Stimulated activated naive CD4-positive, alpha-beta T cell treated with Interleukin-2 at 50 U/mL for 16 hours (primary cell): ENCODE measurements around the gene SLC18A3.

Experiments used
- DNase-seq: peaks from one replicate; lab custom pipeline; 2025; lab: John Stamatoyannopoulos, UW

The SLC18A3 gene

DNA sequence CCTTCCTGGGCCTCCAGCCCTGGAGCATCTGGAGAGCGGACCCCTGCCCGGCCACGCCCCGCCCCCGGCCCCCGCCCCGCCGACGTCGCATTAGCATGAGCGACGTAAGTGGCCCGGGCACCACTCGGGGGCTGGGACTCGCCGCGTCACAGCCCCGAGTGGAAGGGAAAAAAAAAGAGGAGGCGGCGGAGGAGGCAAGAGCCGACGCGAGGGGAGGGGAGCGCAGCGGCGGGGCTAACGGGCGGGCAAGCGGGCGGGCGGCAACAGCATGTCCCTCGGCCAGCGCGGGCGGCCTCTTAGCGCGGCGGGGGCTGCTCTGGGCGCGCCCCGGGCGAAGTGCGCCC, at the start of gene SLC18A3:
Gene SLC18A3, plus strand, starts transcription at position 197 of the 344 bp plus-strand sequence. CDS start 431 bp downstream, outside the sequence.
- DNase-seq = no peak

- DNase-seq = no peak
Measured at GRCh38 chr10:49560526-49560925, 49.6 kb upstream of the SLC18A3 start.

DNA sequence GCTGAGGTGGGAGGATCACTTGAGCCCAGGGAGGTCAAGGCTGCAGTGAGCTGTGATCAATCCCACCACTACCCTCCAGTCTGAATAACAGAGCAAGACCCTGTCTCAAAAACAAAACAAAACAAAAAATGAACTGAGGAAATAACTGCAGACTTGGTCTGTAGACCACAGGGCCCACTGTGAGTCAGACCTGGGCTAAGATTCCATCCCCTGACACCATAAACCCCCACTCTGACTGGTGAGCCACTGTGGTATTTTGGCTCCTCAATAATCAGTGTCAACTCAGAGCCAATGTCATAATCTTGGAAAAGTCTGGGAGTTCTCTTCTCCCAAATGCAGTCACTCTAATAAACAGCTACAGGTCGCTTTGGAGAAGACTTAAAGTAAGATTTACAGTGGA, 47.2 kb upstream of the SLC18A3 start:
- DNase-seq = no peak

DNA sequence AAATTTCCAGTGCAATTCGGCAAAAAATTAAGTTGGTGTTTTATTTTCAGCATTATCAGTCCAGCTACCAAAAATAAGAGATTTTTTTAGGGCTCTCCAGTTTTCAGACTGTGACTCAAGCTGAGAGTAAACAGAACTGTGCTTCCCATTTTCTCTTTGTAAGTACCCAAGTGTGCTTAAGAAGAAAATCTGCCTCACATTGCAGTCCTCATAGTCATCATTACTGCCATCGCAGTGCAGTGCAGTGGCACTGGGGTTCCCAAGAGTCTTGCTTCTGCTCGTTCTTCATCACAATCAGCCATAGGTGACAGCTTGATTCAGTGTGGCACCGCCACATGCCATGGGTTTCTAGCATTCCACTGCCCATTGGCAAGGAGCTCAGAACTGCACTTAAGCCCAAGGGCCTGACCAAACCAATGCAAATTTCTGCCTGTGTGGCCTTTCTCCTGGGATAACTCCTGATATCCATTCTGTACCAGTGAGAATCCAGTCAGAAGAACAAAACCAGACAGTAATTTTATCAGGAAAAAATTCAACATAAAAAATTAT, 45.6 kb upstream of the SLC18A3 start:
- DNase-seq = no peak

- no peak for DNase-seq
Measured at GRCh38 chr10:49567810-49568209, 42.3 kb upstream of the SLC18A3 start.

DNA sequence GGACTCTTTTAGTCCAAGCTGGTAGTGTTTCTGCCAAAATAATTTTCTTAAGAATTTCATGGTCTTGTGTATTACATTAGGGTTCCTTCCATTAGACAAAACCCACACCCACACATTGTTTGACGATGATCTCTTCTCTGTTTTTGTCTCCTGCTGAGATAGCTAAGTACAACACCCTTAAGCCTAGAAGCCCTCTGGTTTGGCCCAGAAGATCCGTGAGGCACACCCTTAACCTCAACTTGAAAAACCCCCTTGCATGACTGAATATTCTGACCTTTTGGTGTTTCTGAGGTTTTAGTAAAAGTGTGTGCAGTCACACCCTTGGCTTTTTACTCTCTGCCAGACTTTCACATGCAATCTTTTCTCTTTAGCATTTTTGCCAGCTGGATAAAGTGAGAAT, 41.9 kb upstream of the SLC18A3 start:
- no peak for DNase-seq

DNA sequence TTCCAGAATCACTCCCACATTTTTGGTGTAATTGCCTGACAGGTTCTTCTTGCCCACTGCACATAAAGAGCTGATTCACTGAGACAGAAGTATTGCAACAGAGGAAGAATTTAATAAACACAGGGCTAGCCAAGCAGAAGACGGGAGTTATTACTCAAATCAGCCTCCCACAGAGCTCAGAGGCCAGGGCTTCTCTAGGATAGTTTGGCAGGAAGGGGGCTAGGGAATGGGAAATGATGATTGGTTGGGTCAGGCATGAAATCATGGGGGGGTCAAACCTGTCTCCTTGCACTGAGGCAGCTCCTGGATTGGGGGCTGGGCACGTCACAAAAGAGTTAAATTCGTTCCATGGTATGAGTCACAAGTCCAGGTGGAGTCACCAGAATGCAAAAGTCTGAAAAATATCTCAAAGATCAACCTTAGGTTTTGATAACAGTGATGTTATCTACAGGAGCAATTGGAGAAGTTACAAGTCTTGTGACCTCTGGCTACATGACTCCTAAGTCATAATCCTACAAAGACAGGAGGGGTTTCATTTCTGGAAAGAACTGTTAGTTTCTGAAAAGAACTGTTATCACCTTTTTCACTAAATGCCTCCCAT, 41.0 kb upstream of the SLC18A3 start:
- no peak for DNase-seq

GRCh38 chr10:49571388-49571787, 38.7 kb upstream of the SLC18A3 start:
- DNase-seq = no peak

- DNase-seq = no peak
Measured at GRCh38 chr10:49572594-49573114, 37.5 kb upstream of the SLC18A3 start.

GRCh38 chr10:49575489-49576072, 34.5 kb upstream of the SLC18A3 start:
- no peak for DNase-seq

- DNase-seq = no peak
Measured at GRCh38 chr10:49577182-49577925, 32.8 kb upstream of the SLC18A3 start.

DNA sequence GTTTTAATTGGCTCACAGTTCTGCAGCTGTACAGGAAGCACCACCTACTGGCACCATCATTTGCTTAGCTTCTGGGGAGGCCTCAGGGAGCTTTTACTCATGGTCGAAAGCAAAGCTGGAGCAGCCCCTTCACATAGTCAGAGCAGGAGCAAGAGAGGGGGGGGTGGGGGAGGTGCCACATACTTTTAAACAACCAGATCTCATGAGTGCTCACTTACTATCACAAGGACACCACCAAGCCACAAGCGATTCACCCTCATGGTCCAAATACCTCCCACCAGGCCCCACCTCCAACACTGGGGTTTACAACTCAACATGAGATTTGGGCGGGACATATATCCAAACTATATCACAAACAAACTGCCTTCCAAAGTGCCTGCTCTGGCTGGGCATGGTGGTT, 31.7 kb upstream of the SLC18A3 start:
- DNase-seq = no peak

DNA sequence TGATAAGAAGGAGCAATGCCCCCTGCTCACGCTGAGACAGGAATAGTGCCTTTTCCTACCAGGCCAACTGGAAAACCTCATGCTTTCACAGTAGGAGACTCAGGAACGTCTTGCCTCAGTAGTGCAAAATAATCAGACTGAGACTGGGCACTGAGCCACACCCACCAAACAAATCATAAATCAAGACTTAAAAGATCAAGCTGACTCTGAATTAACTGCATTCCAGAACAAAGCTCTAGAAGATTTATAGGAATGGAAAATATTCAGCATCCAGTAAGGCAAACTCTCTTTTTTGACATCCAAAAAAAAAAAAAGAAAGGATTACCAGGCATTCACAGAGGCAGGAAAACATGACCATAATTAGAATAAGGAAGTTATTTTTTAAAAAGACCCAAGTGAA, 30.5 kb upstream of the SLC18A3 start:
- no peak for DNase-seq

DNA sequence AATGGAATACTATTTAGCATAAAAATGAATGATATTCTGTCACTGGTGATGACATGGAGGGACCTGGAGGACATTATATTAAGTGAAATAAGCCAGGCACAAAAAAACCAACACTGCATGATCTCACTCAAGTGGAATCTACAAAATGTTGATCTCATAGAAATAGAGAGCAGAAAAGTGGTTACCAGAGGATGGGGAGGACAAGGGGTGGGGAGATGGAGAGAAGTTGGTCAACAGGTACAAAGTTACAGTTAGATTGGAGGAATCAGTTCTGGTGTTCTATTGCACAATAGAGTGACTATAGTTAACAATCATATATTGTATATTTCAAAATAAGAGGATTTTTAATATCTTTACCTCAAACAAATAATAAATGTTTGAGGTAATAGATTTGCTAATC, 24.7 kb upstream of the SLC18A3 start:
- no peak for DNase-seq

DNA sequence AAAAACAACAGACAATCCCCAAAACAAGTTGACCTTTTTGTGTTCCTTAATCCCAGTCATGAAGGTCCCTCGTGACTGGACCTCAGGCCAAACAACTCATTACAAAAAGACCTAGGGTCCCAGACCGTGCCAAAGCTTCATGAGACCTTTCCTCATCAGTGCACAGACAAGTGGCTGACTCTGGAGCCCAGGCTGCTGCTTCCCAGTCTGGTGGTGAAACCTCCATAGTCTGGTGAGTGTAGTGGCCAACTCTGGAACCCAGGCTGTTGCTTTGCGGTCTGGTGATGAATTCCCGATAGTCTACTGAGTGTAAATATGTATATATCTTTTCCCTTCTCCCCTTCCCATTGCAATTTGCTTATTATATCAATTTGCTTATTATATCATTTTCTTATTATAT, 22.1 kb upstream of the SLC18A3 start:
- DNase-seq = no peak

GRCh38 chr10:49592726-49593563, 17.2 kb upstream of the SLC18A3 start:
- DNase-seq = peak; percentile 23

GRCh38 chr10:49593564-49593875, 16.6 kb upstream of the SLC18A3 start:
- no peak for DNase-seq

GRCh38 chr10:49593998-49594397, 16.1 kb upstream of the SLC18A3 start:
- no peak for DNase-seq

GRCh38 chr10:49594594-49594993, 15.5 kb upstream of the SLC18A3 start:
- DNase-seq = no peak

DNA sequence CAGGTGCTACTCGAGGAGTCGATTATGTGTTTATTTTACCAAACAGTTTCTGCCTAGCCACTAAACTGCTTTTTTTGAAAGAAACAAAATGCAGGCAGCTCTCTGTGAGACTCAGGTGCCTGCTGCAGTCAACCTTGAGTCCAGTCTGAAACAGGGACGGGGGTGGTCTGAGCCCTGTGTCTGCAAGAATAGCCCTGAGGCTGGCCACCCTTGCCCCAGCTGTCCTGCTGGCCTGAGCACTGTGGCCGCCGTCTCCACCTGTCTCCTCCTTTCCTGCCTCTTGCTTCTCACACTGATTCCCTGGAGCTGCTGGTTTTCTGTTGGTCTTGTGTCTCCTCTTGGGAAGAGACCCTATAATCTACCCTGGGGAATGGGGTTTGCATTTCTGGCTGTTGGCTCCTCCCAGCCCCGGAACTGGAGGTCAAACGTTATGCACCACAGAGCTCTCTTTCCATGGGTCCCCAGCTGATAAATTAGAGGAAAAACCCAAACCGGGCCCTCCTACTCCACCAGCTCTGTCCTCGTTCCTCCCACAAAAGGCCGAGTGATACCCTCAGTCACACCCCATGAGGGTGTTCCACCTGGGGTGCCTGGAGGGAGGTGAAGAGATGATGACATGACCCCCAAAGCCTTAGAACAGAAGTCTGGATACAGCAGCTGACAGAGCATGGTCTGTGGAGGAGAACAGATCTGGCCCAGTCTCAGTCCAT, 15.0 kb upstream of the SLC18A3 start:
- DNase-seq = no peak

DNA sequence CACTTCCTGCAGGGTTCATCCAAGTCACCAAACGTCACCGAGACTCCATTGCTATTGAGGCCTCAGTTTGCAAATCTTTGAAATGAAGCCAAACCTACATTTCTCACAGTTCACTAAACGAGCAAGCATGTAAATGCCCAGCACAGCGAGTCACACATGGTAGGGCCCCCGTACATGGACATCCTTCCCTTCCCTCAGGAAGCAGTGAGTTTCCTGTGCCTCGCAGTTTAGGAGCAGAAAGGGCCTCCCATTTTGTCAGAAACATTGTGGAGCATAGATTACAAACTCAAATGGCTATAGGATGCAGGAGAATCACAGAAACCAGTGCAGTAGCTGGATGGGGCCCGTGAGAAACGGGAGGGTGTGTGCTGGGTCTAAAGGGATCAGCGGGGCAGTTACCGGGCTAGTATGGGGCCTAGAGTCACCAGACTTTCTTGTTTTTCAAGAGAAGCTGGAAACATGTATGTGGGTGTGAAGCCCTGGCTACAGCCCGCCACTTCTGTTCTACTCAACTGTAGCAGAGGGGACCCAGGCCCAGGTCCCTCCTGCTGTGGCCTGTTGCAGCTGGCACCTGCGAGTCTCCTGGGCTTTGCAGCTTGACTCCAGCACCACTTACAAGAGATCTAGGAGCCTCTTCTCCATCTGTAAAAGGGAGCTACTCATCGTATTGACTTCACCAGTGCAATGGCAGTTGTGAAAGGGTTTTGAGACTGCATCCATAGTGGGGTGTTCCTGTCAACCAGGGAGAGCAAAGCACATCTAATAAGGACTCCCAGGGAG, 14.2 kb upstream of the SLC18A3 start:
- DNase-seq = no peak
